Daoy (cell line): ENCODE results near the gene RARA. TPM values are rescaled to one million over a fixed set of nuclear protein-coding genes. Genes with fewer than 3 reads are reported as not detected.

Source experiments
- DNase-seq: peaks from one replicate; pipeline ENCODE4 v3.0.0-alpha.2; 2015; ENCODE audit warnings: low read depth
- total RNA-seq: library from RNA; depleted of rRNA; stranded (reverse); fragments of >200 nt; shearing (Covaris generic); gene quantifications from 2 replicates; pipeline ENCODE4 v1.2.3, GENCODE V29; 2014

RARA gene
- total RNA-seq, 1 experiment from 2014 or later: 15.6 TPM

DNA sequence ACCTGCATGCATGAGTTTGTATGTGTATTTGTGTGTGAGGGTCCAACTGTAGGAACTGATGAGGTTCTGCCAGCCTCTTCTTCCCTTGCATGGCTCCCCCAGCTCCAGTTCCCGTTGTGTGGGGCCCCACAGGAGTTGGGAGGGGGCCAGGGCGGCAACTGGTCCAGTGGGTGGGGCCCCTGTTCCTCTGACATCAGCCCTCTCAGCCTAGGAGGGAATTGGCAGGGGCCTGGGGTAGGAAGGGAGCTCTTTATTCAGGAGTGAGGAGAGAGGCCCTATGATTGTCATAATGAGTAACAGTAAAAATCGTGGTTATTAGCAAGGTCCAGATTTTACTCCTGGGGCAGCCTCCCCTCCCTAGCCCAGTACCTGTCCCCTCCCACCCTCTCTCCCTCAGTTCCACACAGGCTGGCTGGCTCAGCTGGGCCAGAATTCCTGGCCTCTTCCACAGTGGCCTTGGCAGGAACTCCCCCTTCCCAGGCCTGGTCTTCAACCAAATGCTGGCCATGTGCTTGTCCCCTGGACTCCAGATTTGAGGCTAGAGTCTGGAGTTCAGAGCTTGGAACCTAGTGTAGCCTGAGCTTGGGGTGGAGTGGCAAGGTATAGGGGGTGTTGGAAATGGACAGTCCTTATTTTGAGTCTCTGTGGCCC lies 18.9 kb downstream of the RARA start:
- DNase-seq: no peak

DNA sequence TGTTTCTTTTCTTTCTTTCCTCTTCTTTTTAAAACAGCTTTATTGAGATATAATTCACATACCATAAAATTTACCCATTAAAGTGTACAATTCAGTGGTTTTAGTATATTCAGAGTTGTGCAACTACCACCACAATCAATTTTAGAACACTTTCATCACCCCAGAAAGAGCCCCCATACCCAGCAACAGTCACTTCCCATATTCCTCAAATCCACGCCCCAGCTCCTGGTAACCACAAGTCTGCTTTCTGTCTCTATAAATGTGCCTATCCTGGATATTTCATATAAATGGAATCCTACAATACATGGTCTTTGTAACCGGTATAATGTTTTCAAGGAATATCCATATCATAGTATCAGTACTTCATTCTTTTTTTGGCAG lies 19.4 kb downstream of the RARA start:
- no peak for DNase-seq

GRCh38 chr17:40329839-40330794 lies 21.1 kb downstream of the RARA start:
- no peak for DNase-seq

- no peak for DNase-seq
Observed at GRCh38 chr17:40330850-40331470, 22.0 kb downstream of the RARA start.

DNA sequence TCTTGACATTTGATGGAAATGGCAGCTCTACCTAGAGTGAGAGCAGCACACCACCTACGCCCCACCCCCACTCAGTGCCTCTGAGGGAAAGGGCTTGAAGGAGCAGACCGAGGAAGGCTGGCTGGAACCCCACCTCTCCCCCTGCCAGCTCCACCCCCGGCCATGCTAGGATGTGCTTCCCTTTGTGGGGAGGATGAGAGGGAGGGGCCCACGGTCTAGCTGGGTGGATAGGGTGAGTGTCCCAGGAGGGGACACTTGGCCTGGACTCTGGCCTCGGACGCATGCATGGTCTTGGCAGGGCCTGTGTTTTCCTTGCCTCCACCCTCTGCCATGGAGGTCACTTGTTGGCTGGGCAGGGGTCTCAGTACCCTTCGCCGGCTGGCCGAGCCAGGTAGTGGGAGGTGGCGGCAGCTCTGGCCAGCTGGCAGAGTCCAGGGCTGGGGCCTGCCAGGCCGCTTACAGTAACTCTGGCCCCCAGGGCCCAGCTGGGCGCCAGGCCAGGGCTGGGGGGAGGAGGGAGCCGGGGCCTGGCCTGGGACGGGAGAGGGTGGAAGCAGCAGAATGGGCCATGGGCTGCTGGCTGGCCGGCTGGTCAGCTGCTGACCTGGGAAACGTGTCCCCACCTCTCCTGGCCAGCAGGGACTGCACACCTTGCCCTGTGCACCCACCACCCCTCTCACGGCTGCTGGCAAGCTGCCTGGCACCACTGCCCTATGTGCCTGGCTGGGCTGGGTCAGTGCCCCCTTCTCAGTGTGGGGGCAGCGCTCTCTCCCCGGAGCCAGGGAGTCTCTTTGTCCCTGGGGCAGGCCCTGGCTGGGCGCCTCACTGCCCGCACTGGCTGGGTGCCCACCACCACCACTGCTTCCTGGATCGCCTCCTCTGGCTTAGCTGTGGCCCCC lies 23.0 kb downstream of the RARA start:
- DNase-seq: peak; percentile 59

- no peak for DNase-seq
Observed at GRCh38 chr17:40333781-40334448, 24.9 kb downstream of the RARA start.

- DNase-seq: no peak
Observed at GRCh38 chr17:40335620-40336019, 26.6 kb downstream of the RARA start.

GRCh38 chr17:40337351-40337750 lies 28.4 kb downstream of the RARA start:
- no peak for DNase-seq

DNA sequence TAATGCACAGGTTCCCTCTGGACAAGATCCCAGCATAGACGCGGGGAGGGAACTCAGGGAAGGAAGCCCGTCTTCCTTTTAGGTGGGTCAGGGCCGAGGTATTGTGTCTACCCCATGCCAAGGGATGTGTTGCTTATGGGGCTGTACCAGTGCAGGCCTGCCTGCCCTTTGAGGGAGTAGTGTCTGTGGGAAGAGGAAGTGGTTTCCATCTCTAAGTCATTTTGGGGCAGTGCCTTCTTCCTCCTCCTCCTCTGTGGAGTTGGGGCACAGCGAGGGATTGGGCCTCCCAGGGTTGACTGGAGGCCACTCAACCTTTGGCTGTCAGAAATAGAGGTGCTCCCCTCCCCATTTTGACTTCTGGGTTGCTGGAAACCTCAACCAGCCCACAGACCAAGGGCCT lies 29.1 kb downstream of the RARA start:
- DNase-seq: no peak

- no peak for DNase-seq
Observed at GRCh38 chr17:40338941-40339649, 30.1 kb downstream of the RARA start.

DNA sequence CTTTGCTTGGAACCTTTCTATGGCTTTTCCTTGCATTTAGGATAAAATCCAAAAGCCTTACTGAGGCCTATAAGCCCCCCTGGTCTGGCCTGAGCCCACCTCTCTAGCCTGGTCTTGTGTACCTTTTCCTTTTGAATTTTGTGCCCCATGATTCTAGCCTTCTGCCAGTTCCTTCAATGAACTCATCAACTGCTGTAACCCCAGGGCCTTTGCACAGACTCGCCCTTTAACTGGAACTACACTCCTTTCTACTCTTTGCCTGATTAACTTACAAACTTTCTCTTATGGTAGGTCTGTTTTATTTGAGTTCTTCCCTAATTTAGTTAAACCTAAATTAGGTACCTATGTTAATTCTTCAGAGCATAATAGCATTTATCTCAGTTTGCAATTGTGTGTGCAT lies 31.3 kb downstream of the RARA start:
- DNase-seq: no peak

GRCh38 chr17:40340880-40341807 lies 32.2 kb downstream of the RARA start:
- DNase-seq: peak; percentile 81

GRCh38 chr17:40341808-40342503 lies 33.0 kb downstream of the RARA start:
- DNase-seq: peak; percentile 73

GRCh38 chr17:40342504-40343218 lies 33.7 kb downstream of the RARA start:
- no peak for DNase-seq

DNA sequence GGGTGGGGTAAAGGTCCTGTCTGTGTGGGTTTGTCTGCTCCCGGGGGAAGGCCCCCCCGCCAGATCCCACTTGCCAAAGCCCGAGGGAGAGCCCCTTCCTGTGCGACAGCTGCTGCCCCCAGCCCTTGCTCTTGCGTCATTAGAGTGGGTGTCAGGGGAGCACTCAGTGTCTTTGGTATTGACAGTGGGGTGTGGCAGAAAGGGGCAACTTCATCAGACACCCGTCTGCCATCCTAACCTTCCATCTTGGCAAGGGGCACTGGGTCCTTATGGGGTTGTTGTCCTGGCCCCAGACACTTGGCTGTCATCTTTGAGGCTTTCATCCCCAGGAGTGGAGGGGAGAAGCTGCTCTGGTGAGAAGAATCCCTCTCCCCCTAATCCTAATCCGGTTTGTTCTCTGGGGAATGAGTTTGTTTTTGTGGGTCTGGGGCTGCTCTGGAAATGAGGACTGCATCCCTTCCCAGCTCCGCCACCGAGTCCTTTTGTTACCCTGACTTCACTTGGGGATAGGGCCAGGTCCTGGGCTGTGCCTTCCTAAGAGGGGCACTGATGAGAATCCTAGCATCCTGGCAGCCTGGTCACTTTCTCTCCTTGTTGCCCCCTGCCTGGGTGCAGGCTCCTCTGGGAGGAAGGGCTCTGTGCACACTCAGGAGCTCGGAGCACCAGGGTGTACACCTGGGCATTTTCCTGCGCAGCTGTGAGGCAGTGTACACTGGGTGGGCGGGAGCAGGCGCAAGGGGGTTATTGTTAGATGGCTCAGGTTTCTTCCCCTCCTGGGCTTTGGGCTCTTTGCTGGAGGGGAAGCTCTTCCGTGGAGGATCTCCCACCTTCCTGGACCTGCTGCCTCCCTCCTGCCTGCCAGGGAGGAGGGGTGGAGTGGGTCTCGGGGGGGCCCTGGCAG lies 34.5 kb downstream of the RARA start:
- no peak for DNase-seq

GRCh38 chr17:40344421-40345160 lies 35.6 kb downstream of the RARA start:
- no peak for DNase-seq
